ENCODE data around the gene SLC8A2.

The SLC8A2 gene, protein sequence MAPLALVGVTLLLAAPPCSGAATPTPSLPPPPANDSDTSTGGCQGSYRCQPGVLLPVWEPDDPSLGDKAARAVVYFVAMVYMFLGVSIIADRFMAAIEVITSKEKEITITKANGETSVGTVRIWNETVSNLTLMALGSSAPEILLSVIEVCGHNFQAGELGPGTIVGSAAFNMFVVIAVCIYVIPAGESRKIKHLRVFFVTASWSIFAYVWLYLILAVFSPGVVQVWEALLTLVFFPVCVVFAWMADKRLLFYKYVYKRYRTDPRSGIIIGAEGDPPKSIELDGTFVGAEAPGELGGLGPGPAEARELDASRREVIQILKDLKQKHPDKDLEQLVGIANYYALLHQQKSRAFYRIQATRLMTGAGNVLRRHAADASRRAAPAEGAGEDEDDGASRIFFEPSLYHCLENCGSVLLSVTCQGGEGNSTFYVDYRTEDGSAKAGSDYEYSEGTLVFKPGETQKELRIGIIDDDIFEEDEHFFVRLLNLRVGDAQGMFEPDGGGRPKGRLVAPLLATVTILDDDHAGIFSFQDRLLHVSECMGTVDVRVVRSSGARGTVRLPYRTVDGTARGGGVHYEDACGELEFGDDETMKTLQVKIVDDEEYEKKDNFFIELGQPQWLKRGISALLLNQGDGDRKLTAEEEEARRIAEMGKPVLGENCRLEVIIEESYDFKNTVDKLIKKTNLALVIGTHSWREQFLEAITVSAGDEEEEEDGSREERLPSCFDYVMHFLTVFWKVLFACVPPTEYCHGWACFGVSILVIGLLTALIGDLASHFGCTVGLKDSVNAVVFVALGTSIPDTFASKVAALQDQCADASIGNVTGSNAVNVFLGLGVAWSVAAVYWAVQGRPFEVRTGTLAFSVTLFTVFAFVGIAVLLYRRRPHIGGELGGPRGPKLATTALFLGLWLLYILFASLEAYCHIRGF

DNA sequence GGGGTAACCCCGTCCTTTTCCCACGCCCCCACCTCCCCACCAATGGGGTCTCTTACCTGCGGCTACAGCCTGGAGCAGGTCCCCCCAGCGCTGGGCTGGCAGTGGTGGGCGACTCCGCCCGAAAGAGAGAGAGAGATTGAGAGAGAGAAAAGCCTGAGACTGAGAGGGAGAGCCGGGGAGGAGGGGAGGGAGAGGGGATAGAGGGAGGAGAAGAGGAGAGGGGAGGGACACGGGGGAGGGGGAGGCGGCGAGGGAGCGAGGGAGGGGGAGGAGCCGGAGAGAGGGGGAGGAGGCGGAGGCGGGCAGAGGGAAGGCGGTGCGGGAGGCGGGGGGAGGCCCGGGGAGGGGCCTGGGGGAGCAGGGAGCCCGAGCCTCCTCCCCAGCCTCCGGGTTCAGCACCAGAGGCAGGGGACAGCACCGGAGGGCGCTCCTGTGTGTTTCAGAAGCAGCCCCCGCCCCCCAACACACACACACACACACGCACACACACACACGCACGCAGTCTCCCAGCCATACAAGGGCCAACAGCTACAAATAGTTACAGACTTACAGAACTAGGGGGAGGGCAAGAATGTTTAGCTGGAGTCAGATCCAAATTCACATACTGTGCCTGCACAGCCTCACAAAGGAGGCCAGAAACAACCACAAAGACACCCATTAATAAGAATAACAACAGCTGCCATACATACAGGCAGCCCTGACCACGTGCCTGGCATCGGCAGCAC lies at the start of gene SLC8A2:
TSS of gene SLC8A2 (minus strand) at position 161 of the 725 bp plus-strand sequence. CDS start 5,490 bp downstream, outside the sequence.
- peak; percentile 71 for DNase-seq (ENCODE audit: low read depth)

DNA sequence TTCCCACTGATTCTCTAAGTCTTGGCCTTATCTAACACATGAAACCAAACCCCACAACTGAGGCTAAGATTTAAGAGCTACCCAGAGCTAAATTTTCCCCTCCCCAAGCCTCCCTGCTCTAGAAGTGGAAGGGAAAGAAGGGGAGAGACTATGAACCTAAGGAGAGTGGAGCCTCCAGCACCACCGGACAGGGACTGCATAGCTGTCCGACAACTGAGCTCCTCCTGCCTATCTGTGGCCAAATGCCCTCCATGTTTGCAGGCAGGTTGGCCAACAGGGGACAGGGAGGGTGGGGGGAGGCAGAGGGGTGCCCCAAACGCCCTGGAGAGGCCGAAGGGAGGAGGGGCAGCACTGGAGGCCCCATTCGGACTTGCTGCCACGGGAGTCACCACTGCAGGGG lies 49.1 kb upstream of the SLC8A2 start:
- no peak for DNase-seq (ENCODE audit: low read depth)

DNA sequence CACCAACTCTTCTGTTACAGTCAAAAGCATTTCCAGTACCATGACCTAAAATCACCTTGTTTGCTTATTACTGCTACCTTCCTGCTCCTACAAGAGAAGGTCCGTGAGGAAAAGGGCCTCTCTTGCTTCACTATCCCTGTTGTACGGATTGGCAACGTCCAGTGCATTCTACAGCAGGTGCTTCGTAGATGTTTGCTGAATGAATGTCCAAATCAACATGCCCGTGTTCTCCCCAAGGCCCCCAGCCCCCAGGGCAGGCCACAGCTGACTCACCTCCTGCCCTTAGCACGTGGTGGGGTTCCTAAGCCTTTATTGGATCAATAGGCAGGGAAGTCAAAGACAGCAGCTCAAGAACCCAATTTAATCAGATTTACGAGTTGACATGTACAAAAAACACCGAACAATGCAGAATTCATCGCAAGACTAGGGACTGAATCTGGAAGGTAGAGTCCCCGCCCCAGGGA lies 48.7 kb upstream of the SLC8A2 start:
- DNase-seq (ENCODE audit: low read depth), result no peak

DNA sequence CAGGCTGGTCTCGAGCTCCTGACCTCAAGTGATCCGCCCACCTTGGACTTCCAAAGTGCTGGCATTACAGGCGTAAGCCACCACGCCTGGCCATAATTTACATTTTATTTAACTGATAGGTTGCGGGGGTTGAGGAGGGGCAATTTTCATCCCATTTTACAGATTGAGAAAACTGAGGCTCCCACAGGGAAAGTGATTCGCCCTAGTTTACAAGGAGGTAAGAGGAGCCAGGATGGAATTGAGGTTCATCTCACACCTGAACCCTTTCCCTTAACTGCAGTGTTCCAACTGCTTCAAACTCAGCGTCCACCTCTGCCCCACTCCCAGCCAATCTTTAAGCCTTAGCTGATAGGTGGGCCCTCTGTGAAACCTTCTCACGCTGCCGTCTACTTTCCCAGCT lies 47.2 kb upstream of the SLC8A2 start:
- no peak for DNase-seq (ENCODE audit: low read depth)

DNA sequence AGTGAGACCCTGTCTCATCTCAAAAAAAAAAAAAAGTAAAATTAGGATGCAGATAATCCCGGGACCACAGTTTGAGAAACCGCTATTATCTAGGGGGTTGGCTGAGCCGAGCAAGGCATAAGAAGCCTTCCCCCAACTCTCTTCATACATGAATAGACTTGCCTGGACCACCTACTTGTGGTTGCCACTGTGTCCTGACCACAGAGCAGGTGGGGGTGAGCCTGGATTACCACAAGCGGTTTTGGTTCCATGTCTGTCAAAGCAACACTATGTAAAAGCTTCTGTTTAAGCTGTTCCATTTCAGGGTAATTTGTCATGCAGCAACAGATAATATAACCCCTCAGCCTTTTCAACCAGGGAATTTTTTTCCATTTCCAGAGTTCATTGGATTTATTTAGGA lies 46.4 kb upstream of the SLC8A2 start:
- DNase-seq (ENCODE audit: low read depth), result no peak

DNA sequence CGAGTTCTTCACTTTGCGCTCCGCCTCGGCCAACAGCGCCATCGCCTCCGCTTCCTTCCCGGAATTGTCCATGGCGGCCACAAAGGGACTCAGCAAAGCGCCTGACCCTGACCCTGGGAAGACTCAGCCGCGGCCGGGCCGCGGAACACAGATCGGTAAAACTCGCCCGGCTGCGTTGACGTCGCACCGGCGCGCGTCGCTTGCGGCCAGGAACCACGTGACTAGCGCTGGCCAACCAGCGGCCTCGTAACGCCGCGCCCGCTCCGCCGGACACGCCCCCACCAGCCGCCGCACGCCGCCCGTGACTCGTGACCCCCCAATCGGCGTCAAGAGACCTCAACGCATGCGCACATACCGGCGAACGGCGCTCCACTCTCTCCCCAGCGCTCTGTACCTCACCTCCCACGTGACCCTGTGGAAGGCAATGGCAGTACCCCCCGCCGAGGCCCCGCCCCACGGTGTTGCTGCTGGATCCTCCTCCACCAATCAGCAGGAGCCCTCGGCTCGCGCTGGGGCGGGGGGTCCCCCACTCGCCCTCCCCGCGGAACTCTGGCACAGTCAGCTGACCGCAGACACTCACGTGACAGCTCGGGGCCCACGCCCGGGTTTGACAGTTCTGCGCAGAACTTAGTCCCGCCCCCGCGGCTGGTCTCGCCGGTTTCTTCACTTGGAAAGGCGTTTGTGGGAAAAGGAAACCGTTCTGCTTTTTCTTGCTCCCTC lies 43.3 kb upstream of the SLC8A2 start, which contains the start of gene NAPA:
TSS of gene NAPA (minus strand) at position 195 of the 720 bp plus-strand sequence. CDS start at position 72, 123 bp downstream.
- DNase-seq (ENCODE audit: low read depth), result peak; percentile 100

DNA sequence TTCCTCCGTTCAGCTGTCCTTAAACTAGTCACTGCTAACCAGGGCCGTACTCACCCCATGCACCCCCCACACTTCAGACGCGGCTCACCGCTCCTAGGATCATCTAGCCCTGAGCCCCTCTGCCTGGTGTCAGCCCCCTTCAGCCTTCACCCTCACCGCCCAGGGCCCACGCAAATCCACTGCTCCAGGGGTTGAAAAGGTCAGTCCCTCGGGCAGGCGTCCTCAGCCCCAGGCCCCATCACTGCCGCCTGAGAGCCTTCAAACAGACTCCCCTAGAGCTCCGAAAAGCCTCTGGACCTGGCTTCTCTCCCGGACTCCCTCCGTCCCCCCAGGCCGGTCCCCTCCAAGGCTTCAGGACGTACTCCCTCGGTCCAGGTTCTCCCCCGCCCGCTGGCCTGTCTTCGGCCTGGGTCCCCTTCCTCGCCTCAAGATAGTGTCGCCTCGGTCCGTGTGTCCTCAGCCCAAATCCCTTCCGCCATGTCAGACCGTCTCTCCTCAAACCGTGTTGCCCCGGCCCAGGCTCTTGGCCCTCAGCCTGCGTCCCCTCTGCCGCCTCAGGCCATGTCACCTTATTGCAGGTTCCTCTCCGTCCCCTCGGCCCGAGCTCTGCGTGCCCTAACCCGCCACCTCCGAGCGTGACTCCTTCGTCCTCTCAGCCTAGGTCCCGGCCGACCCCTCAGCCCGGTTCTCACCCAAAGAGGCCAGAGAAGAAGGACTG lies 42.6 kb upstream of the SLC8A2 start:
- DNase-seq (ENCODE audit: low read depth), result no peak

DNA sequence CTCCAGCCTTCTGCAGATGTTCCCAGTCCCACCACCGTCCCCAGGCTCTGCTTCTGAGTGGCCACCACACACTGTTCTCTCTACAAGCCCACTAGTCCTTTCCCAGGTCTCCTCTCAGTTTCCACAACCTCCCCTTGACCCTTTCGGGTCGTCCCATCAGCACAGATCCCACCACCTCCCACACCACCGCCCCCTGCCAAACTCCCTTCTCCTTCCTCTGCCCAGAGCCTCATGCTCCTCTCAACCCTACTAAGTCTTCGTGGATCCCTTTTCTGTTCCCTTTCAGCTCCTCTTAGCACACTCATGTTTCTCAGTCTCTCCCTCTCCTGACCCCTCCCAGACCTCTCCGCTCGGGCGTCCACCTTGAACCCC lies 41.2 kb upstream of the SLC8A2 start:
- DNase-seq (ENCODE audit: low read depth), result no peak

DNA sequence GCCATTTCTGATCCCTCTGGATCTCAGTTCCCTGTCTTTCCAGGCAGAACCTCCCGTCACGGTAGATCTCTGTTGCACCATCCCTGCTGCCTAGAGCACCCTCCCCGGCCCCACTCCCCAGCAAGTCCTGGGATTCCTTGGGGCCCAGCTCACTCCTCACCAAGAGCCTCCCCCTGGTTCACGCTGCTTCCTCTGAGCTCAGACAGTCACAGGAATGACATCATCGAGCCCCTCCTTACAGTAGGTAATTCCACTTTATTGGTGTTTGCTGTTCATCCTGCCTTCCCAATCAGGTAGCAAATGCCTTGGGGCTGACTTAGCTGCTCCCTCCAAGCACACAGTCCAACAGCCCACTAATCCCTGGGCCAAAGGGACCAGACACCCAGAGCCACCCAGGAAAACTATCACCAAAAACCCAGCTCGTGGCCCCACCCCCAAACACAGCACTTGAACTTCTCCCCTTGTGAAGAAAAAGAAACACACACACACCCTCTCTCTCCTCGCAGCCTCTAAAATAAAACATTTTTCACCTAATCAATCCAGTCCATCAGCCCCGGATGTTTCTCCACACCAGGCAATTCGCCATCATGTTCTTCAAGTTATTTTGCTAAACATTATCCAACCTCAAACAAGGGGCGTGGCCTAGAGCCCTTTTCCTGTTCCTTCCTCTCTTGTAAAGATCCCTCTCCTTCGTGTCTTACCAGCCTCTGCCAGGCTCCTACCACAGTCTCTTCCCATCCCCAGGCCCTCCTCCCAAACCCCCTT lies 40.7 kb upstream of the SLC8A2 start:
- DNase-seq (ENCODE audit: low read depth), result peak; percentile 81

DNA sequence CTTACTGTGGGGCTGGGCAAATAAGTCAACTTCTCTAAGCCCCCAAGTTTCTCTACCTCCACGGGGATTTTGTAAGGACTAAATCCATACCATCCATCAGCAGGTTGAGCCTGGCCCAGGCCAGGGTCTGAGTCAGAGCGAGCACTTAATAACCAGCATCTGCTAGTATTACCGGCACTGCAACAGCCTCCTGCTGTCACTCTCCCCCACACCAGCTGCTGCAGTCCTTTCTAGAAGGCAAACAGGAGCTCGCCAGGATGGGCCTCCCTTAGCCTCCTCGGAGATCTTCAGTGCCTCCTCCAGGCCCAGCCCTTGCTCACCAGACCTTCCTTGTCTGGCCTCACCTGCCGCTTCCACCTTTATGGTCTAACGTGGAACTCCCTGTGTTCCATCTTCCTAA lies 40.0 kb upstream of the SLC8A2 start:
- no peak for DNase-seq (ENCODE audit: low read depth)

DNA sequence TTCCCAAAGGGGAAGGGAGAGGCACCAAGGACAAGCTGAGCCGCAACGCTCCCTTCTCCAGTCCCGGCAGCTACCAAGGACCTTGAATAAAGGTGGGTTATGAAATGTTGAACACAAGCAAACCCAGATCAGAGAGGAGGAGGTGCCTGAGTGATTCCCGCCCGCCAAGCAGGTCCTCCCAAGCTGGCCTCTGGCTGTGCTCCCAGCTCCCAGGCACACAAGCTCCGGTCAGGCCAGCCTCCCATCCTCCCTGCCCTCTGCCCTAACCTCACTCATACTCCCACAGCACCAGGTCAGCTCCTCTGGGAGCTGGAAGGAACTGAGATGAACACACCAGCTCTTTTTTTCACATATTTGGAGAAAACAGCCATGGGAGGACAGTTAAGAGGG lies 39.4 kb upstream of the SLC8A2 start:
- DNase-seq (ENCODE audit: low read depth), result peak; percentile 47

DNA sequence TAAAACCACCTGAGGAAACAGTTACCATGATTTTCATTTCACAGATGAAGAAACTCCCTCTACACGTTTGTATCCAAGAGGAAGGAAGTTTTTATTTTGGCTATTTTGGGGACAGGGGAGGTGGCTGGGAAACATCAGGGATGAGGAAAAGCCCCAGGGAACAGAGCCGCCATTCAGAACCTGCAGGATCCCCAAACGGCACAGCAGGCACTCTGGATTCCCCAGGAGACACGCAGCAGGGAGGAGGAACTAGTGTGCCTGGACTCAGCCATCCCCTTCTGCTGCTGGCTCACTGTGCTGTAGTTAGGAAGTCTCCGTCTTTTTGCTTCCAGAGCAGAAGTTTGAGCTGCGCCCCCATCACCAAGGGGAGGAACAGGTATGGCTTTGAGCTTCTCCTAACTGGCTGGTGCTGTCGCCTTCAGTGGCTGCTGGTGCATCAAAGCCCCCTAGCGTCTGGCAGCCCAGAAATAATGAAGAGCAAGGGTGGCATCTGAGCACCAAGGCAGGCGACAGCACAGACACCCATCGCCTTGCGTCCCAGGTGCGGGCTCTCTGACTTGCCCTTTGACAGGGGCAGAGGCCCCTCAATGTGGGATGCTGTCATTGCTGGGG lies 38.9 kb upstream of the SLC8A2 start:
- DNase-seq (ENCODE audit: low read depth), result no peak

DNA sequence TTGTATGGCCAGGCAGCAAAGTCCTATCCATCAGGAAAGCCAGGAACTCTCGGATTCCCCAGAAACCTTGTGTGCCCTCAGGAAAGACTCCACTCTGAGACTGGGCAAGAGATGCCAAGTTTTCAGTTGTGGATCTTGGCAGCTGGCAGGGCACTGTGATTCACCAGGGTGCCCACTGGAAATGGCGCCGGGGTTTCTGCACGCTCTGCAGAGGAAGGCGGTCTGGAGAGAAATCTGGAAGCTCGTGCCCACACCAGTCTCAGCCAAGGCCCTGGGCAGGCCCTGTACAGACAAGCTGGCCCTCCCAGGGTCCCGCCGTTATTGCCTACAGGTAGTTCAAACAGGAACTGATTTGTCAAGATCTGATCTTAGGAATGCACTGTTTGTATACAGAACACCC lies 38.3 kb upstream of the SLC8A2 start:
- peak; percentile 71 for DNase-seq (ENCODE audit: low read depth)

DNA sequence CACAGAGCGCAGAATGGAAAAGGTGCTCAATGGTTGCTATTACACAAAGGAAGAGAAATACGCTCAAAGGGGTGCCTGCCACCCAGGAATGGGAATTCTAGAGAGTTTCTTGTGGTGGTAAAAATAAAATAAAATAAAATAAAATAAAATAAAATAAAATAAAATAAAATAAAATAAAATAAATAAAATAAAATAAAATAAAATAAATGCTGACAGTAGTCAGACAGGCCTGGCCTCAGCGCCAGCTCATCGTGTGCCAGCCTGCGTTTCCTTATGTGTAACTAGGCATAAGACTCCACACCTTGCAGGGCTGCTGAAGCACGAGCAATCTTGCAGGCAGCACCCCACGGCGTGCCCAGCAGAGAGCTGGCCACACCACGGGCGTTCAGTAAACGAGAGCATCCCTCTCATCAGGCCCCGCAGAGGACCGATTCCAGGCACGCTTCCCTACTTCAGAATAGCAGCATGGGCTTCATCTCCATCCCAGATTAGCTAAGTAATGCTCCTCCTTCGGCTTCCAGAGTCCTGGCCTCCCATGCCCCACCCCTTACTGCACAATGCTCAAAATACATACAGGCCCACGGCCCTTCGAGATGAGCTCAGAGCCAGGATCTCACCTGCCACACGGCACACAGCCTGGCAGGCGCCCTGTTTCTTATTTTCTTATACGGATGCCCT lies 37.6 kb upstream of the SLC8A2 start:
- DNase-seq (ENCODE audit: low read depth), result no peak

DNA sequence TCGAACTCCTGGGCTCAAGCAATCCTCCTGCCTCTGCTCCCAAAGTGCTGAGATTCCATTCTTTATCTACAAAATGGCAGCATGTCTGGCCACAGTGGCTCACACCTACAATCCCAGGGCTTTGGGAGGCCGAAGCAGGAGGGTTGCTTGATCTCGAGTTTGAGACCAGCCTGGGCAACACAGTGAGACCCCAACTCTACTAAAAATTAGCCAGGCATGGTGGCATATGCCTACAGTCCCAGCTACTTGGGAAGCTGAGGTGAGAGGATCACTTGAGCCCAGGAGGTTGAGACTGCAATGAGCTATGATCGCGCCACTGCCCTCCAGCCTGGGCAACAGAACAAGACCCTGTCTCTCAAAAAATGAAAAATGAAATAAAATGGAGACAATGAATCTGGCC lies 37.0 kb upstream of the SLC8A2 start:
- no peak for DNase-seq (ENCODE audit: low read depth)

DNA sequence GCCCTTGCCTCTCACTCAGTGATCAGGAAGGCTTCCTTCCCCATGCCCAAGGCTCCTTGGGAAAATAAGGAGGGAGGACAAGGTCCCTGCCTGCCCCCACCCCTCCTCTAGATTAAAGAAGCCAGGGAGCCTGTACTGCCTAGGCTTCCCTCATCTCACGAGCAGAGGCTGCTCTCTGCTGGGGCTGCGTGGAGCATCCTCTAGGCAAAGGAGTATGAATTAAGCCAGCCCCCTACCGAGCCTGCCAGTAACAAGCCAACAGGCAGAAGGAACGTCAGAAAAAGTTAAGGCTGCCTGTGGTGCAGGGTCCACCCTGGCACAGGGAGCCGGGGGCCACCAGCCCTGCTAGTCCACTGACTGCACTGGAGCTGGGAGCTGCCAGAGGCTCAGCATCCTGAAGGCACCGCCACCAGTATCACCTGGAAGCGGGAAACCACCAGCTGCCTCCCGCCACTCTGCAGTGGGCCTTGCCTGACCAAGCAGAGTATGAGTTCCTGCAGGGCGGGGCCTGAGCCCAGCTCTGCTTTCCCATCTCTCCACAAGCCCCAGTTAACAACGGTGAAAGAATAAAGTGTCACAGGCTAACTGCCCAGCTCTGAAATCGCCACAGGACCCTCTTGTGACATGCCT lies 36.3 kb upstream of the SLC8A2 start:
- no peak for DNase-seq (ENCODE audit: low read depth)

DNA sequence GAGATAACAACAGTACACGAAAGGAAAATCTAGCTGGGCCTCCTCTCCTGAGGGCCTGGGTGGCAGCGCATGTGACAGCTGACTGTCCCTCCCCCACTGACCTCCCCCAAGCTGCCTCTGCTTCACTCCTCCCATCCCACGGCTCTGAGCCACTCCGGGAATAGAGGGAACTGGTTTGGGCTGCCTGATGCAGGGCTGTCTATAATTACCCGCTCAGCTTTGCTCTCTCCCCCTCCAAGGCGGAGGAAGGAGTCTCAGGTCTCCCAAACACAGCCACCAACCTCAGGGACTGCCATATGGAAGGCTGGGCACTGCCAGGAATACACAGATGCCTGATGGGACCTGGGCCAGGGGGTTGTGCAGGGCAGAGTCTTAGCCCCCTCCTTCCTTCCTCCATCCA lies 35.3 kb upstream of the SLC8A2 start:
- DNase-seq (ENCODE audit: low read depth), result no peak

DNA sequence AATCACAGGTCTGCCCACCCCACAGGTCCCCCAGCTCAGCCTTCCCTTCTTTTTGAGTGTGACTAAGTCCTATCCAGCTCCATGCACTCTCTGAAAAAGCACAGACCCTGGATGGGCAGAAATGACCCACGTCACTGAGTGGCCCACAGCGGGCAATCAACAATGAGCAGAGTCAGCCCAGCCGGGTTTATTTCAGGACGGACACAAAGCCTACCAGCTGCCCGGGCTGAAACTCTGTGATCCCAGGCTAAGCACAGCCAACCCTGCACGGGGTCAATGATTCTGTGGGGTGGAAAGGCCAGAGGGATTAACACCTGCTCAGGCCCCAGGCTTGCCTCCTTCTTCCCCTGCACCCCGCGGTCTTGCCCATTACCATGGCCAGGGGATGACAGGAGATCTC lies 34.8 kb upstream of the SLC8A2 start:
- no peak for DNase-seq (ENCODE audit: low read depth)

DNA sequence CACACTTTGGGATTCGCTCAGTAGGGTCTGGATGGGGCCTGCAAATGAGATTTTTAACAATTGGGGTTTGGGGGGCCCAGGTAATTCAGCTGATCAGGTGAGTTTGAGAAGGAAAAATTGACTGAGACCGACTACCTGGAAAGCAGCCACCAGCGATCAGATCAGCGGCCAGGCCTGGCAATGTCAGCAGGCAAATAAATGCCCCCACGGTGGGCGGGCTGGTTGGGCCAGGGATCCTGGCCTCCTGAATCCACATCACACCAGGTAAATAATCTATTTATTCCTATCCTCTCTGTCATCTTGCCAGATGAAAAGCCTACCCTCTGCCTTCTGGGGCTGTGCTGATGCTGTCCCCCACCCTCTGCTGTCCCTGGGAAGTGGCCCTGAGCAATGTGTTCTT lies 33.8 kb upstream of the SLC8A2 start:
- DNase-seq (ENCODE audit: low read depth), result no peak

Measured in fibroblast of gingiva (primary cell).